Mesendoderm (in vitro differentiated cells): ENCODE data around the gene FANCE.
A peak's percentile ranks its signal among the peaks of the same experiment; 100 is the strongest.

Source experiments
- DNase-seq: peaks from one replicate; pipeline ENCODE4 v3.0.0; 2013
- H2AK5ac ChIP-seq: 2 replicates; pipeline ENCODE4 v1.6.1; 2013; ENCODE audit warnings: low read length, inconsistent platforms
- H2BK120ac ChIP-seq: 2 replicates; pipeline ENCODE4 v1.6.1; 2013; ENCODE audit warnings: low read depth, mild to moderate bottlenecking, low read length, moderate library complexity, mixed read lengths
- H2BK15ac ChIP-seq: replicated peaks from 2 replicates; pipeline ENCODE4 v1.6.1; 2013; ENCODE audit warnings: low read depth, mild to moderate bottlenecking, moderate library complexity
- H2BK5ac ChIP-seq: 2 replicates; pipeline ENCODE4 v1.6.1; 2013; ENCODE audit warnings: low read length, inconsistent platforms
- H3K18ac ChIP-seq: 2 replicates; pipeline ENCODE4 v1.6.1; 2013; ENCODE audit warnings: mild to moderate bottlenecking, low read length, mixed read lengths
- H3K23ac ChIP-seq: one replicate; pipeline ENCODE4 v1.6.1; 2013; ENCODE audit warnings: low read length
- H3K27ac ChIP-seq: 2 replicates; pipeline ENCODE4 v1.5.1; 2013; ENCODE audit warnings: low read depth, mild to moderate bottlenecking, inconsistent platforms, low read length, moderate library complexity
- H3K27me3 ChIP-seq: 2 replicates; pipeline ENCODE4 v1.6.1; 2013; ENCODE audit warnings: low read length, control low read depth, mild to moderate bottlenecking, inconsistent platforms; ENCODE audit not compliant: insufficient read depth, poor library complexity
- H3K36me3 ChIP-seq: 2 replicates; pipeline ENCODE4 v1.6.1; 2013; ENCODE audit warnings: low read length, inconsistent platforms; ENCODE audit not compliant: control insufficient read depth, insufficient read depth
- H3K4ac ChIP-seq: one replicate; pipeline ENCODE4 v1.6.1; 2013; ENCODE audit warnings: low read depth, mild to moderate bottlenecking, low read length, moderate library complexity
- H3K4me1 ChIP-seq: 2 replicates; pipeline ENCODE4 v1.6.1; 2013; ENCODE audit warnings: low read depth, low read length, inconsistent platforms; ENCODE audit not compliant: control insufficient read depth
- H3K4me2 ChIP-seq: 2 replicates; pipeline ENCODE4 v1.6.1; 2013; ENCODE audit warnings: low read length
- H3K4me3 ChIP-seq: 2 replicates; pipeline ENCODE4 v1.5.1; 2013; ENCODE audit warnings: mild to moderate bottlenecking, low read length
- H3K56ac ChIP-seq: one replicate; pipeline ENCODE4 v1.6.1; 2013; ENCODE audit warnings: low read length
- H3K79me1 ChIP-seq: 2 replicates; pipeline ENCODE4 v1.6.1; 2013; ENCODE audit warnings: low read length, inconsistent platforms
- H3K79me2 ChIP-seq: 2 replicates; pipeline ENCODE4 v1.6.1; 2013; ENCODE audit warnings: mild to moderate bottlenecking, low read length; ENCODE audit not compliant: control insufficient read depth, insufficient read depth
- H3K9ac ChIP-seq: 2 replicates; pipeline ENCODE4 v1.6.1; 2013; ENCODE audit warnings: low read length, inconsistent platforms
- H4K5ac ChIP-seq: one replicate; pipeline ENCODE4 v1.6.1; 2013; ENCODE audit warnings: low read length
- H4K8ac ChIP-seq: one replicate; pipeline ENCODE4 v1.6.1; 2013; ENCODE audit warnings: low read depth, mild to moderate bottlenecking, control low read depth, low read length, moderate library complexity
- WGBS: extraction: QIAGEN DNeasy Blood & Tissue Kit; methylation state at CpG from one replicate; pipeline ENCODE4 v1.1.7; 2013; ENCODE audit warnings: low lambda C conversion rate, missing lambda C conversion rate; ENCODE audit not compliant: insufficient coverage; ENCODE audit errors: extremely low coverage; 5-methylcytosine and 5-hydroxymethylcytosine counted together

Gene FANCE

DNA sequence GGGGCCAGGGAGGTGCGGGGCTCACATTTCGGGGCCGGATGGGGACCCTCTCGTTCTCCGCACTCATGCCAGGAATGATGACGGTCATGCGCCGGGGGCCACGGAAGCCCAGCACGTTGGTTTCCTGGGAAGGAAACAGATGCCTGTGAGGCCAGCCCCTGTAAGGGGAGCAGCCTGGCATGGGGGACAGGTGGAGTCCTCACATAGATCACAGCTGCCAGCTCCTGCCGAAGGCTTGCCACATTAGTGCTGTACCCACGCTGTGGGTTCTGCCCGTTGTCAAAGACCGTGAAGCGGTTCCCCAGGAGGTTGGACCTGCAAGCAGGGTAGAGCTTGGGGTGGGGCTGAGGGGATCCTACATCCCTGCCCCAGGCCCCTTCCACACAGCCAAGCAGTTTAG, 51.4 kb downstream of the FANCE start:
- no peak overlapping the region for H4K5ac ChIP-seq
- no CpG with 5 or more reads among the region's 15 CpGs for WGBS

GRCh38 chr6:35505999-35506412, 53.9 kb downstream of the FANCE start:
- Histone ChIP-seq H3K27me3 (no peaks in the 10 kb centered on the region), H3K4ac (no peak overlapping the region), H3K27ac (no peak overlapping the region), H4K5ac (no peak overlapping the region), H2BK120ac (no peak overlapping the region), H3K4me2 (no peak overlapping the region), H2BK15ac (no peak overlapping the region), H3K9ac (peak overlapping the region; percentile 24), H3K4me1 (peaks cover 1% of the 10 kb centered on the region), H3K4me3 (no peak overlapping the region), H4K8ac (no peak overlapping the region), H3K56ac (peak overlapping the region; percentile 50), H3K23ac (no peak overlapping the region), H3K79me1 (no peaks in the 10 kb centered on the region), H3K18ac (no peak overlapping the region), H2BK5ac (no peak overlapping the region), H3K79me2 (no peaks in the 10 kb centered on the region), H3K36me3 (no peaks in the 10 kb centered on the region), H2AK5ac (no peak overlapping the region)
- no peak for DNase-seq
- WGBS = no CpG with 5 or more reads among the region's 21 CpGs

More for the DNA sequence above, 51.4 kb downstream of the FANCE start:
- Histone ChIP-seq H3K27ac (no peak overlapping the region), H3K4me2 (no peak overlapping the region), H3K4me3 (no peak overlapping the region), H3K9ac (no peak overlapping the region), H3K18ac (no peak overlapping the region), H4K8ac (no peak overlapping the region), H3K36me3 (no peaks in the 10 kb centered on the region), H2BK120ac (no peak overlapping the region), H3K23ac (no peak overlapping the region), H3K79me1 (no peaks in the 10 kb centered on the region), H3K27me3 (no peaks in the 10 kb centered on the region), H2AK5ac (no peak overlapping the region), H3K4me1 (peaks cover 7% of the 10 kb centered on the region), H2BK5ac (no peak overlapping the region), H3K56ac (no peak overlapping the region), H3K4ac (no peak overlapping the region), H3K79me2 (no peaks in the 10 kb centered on the region), H2BK15ac (no peak overlapping the region)
- DNase-seq = no peak

DNA sequence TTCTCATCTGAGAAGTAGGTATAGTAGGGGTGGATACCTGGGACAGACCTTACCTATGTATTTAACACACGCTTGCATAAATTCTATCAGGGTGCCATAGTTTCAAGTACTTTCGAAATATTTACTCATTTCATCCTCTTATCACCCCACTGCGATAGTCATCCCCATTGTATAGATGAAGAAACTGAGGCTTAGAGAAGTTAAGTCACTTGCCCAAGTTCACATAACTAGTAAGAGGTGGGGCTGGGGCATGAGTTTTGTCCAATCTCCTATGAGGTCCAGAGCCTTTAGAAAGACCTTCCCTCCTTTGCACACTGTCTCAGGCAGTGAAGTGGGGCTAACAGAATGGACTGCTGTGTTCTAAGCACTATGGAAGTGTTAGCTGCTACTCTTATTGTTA, 54.4 kb downstream of the FANCE start:
- H3K4me1 ChIP-seq = peaks cover 3% of the 10 kb centered on the region
- DNase-seq = no peak
- H3K36me3 ChIP-seq = no peaks in the 10 kb centered on the region
- no peak overlapping the region for H2BK120ac ChIP-seq
- no peaks in the 10 kb centered on the region for H3K79me1 ChIP-seq
- H2BK15ac ChIP-seq = no peak overlapping the region
- H3K18ac ChIP-seq = no peak overlapping the region
- no peak overlapping the region for H2AK5ac ChIP-seq
- no peak overlapping the region for H3K27ac ChIP-seq
- no peak overlapping the region for H3K4ac ChIP-seq
- H2BK5ac ChIP-seq = no peak overlapping the region
- H3K56ac ChIP-seq = no peak overlapping the region
- no CpG with 5 or more reads among the region's 3 CpGs for WGBS
- no peak overlapping the region for H3K4me3 ChIP-seq
- no peaks in the 10 kb centered on the region for H3K27me3 ChIP-seq
- no peaks in the 10 kb centered on the region for H3K79me2 ChIP-seq
- H3K4me2 ChIP-seq = no peak overlapping the region
- H4K8ac ChIP-seq = no peak overlapping the region
- H3K9ac ChIP-seq = no peak overlapping the region
- no peak overlapping the region for H4K5ac ChIP-seq
- no peak overlapping the region for H3K23ac ChIP-seq

DNA sequence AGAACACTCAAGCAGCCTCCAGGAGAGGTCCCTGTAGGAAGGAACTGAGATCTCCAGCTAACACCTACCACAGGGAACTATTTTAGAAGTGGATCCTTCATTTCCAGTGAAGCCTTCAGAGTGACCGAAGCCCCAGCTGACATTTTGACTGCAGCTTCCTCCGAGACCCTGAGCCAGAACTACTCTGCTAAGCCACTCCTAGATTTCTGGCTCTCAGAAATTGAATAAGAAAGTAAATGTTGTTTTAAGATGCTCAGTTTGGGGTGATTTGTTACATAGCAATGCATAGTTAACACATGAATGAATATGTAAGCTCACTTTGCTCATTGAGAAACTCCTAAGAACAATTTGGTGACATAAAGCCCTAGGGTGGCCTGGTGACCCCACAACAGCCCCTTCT, 55.1 kb downstream of the FANCE start:
- H3K56ac ChIP-seq = no peak overlapping the region
- no peaks in the 10 kb centered on the region for H3K79me2 ChIP-seq
- no peaks in the 10 kb centered on the region for H3K79me1 ChIP-seq
- DNase-seq = no peak
- H2BK120ac ChIP-seq = no peak overlapping the region
- no peak overlapping the region for H3K27ac ChIP-seq
- no peaks in the 10 kb centered on the region for H3K36me3 ChIP-seq
- no peak overlapping the region for H3K23ac ChIP-seq
- no peak overlapping the region for H2BK5ac ChIP-seq
- no peak overlapping the region for H4K5ac ChIP-seq
- no peak overlapping the region for H4K8ac ChIP-seq
- H3K9ac ChIP-seq = no peak overlapping the region
- no peak overlapping the region for H3K18ac ChIP-seq
- H2BK15ac ChIP-seq = no peak overlapping the region
- no peak overlapping the region for H3K4me3 ChIP-seq
- no CpG with 5 or more reads among the region's 2 CpGs for WGBS
- H3K4me2 ChIP-seq = no peak overlapping the region
- H3K4me1 ChIP-seq = peaks cover 3% of the 10 kb centered on the region
- no peaks in the 10 kb centered on the region for H3K27me3 ChIP-seq
- H3K4ac ChIP-seq = no peak overlapping the region
- no peak overlapping the region for H2AK5ac ChIP-seq

GRCh38 chr6:35508027-35508426, 55.9 kb downstream of the FANCE start:
- no peak overlapping the region for H3K27ac ChIP-seq
- peaks cover 3% of the 10 kb centered on the region for H3K4me1 ChIP-seq
- no peak overlapping the region for H2BK15ac ChIP-seq
- no peak overlapping the region for H2BK5ac ChIP-seq
- no peaks in the 10 kb centered on the region for H3K27me3 ChIP-seq
- H3K9ac ChIP-seq = no peak overlapping the region
- no peak overlapping the region for H4K5ac ChIP-seq
- no peak for DNase-seq
- H4K8ac ChIP-seq = no peak overlapping the region
- H3K4me2 ChIP-seq = no peak overlapping the region
- WGBS = no CpG with 5 or more reads among the region's 2 CpGs
- no peak overlapping the region for H3K56ac ChIP-seq
- no peak overlapping the region for H3K4me3 ChIP-seq
- no peak overlapping the region for H3K4ac ChIP-seq
- no peak overlapping the region for H3K18ac ChIP-seq
- no peaks in the 10 kb centered on the region for H3K79me2 ChIP-seq
- H3K79me1 ChIP-seq = no peaks in the 10 kb centered on the region
- H3K36me3 ChIP-seq = no peaks in the 10 kb centered on the region
- no peak overlapping the region for H2BK120ac ChIP-seq
- no peak overlapping the region for H3K23ac ChIP-seq
- H2AK5ac ChIP-seq = no peak overlapping the region

DNA sequence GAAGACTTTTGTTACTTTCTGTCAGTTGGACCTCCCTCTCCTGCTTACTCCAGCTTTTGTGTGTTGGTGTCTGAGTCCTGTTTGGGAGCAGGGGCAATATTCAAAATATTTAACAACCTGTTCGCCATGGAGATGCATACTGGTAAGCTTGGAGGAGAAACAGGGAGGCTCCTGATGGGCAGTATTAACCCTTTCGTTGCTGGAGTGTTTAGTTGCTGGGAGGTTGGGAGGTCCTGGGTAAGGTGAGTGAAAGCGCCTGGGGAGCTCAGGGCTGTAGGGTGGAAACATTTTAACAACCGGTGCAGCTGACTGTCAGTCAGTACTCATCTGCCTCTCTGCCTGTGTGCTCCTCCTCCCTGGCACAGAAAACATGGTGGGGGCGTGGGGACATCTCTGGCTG, 56.4 kb downstream of the FANCE start:
- H4K5ac ChIP-seq = no peak overlapping the region
- H3K18ac ChIP-seq = no peak overlapping the region
- H3K79me1 ChIP-seq = no peaks in the 10 kb centered on the region
- H3K4me2 ChIP-seq = no peak overlapping the region
- no peaks in the 10 kb centered on the region for H3K27me3 ChIP-seq
- H2AK5ac ChIP-seq = no peak overlapping the region
- no peak overlapping the region for H3K56ac ChIP-seq
- H2BK5ac ChIP-seq = no peak overlapping the region
- no peak overlapping the region for H4K8ac ChIP-seq
- no peak overlapping the region for H2BK15ac ChIP-seq
- DNase-seq = no peak
- no peak overlapping the region for H3K9ac ChIP-seq
- H3K4me3 ChIP-seq = no peak overlapping the region
- no peak overlapping the region for H2BK120ac ChIP-seq
- no peaks in the 10 kb centered on the region for H3K79me2 ChIP-seq
- peaks cover 3% of the 10 kb centered on the region for H3K4me1 ChIP-seq
- H3K27ac ChIP-seq = no peak overlapping the region
- H3K23ac ChIP-seq = no peak overlapping the region
- H3K4ac ChIP-seq = no peak overlapping the region
- WGBS = no CpG with 5 or more reads among the region's 5 CpGs
- H3K36me3 ChIP-seq = no peaks in the 10 kb centered on the region
